ENCODE measurements around the gene POLR1H. TPM values are rescaled to one million over a fixed set of nuclear protein-coding genes. Genes with fewer than 3 reads are reported as not detected.

The POLR1H gene
- total RNA-seq, 1 experiment from 2014 or later = 33.3 TPM

GRCh38 chr6:30037182-30037788 lies 23.8 kb upstream of the POLR1H start:
- H3K4me2 ChIP-seq = no peak overlapping the region
- BruUV-seq (replicated peaks) = no TSS peak
- H3K4me3 ChIP-seq = no peak overlapping the region
- H3K9me3 ChIP-seq (ENCODE audit: insufficient read depth, low read depth) = no peaks in the 10 kb centered on the region
- H3K27ac ChIP-seq = no peak overlapping the region
- no peaks in the 10 kb centered on the region for H3F3A ChIP-seq (ENCODE audit: insufficient read depth, low read depth)
- CTCF ChIA-PET = no interaction called here
- H3K36me3 ChIP-seq (ENCODE audit: low read depth) = 0 out of 2 replicates have a peak, but pooled peaks cover 5% of the 10 kb centered on the region
- H4K20me1 ChIP-seq (ENCODE audit: insufficient read depth) = peaks cover 4% of the 10 kb centered on the region; the same call in 1 of the 2 replicates
- no peaks in the 10 kb centered on the region for H3K27me3 ChIP-seq (ENCODE audit: insufficient read depth, low read depth)
- H3K9me2 ChIP-seq (ENCODE audit: insufficient read depth) = no peaks in the 10 kb centered on the region
- H3K4me1 ChIP-seq (replicated peaks; ENCODE audit: insufficient read depth) = no peaks in the 10 kb centered on the region
- no peak for DNase-seq
- H3K79me2 ChIP-seq (ENCODE audit: low read depth) = no peaks in the 10 kb centered on the region
- TF ChIP-seq, protein P1, sequence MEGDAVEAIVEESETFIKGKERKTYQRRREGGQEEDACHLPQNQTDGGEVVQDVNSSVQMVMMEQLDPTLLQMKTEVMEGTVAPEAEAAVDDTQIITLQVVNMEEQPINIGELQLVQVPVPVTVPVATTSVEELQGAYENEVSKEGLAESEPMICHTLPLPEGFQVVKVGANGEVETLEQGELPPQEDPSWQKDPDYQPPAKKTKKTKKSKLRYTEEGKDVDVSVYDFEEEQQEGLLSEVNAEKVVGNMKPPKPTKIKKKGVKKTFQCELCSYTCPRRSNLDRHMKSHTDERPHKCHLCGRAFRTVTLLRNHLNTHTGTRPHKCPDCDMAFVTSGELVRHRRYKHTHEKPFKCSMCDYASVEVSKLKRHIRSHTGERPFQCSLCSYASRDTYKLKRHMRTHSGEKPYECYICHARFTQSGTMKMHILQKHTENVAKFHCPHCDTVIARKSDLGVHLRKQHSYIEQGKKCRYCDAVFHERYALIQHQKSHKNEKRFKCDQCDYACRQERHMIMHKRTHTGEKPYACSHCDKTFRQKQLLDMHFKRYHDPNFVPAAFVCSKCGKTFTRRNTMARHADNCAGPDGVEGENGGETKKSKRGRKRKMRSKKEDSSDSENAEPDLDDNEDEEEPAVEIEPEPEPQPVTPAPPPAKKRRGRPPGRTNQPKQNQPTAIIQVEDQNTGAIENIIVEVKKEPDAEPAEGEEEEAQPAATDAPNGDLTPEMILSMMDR (conservative IDR thresholded peaks at IDR 0.05) = peak; percentile 67
- TF ChIP-seq EZH2 (IDR thresholded peaks at IDR 0.05; ENCODE audit: low read depth) = no peak
- H2AFZ ChIP-seq = no peak overlapping the region
- intact Hi-C loops (cut with micrococcal nuclease; ENCODE audit: unreplicated experiment) = no loop called here
- POLR2A ChIA-PET (ENCODE audit: unreplicated experiment) = interaction anchor here (0.7 kb wide), 1 partner anchor 117 kb away, joined by 3 read pairs; no protein-coding TSS in a partner anchor

DNA sequence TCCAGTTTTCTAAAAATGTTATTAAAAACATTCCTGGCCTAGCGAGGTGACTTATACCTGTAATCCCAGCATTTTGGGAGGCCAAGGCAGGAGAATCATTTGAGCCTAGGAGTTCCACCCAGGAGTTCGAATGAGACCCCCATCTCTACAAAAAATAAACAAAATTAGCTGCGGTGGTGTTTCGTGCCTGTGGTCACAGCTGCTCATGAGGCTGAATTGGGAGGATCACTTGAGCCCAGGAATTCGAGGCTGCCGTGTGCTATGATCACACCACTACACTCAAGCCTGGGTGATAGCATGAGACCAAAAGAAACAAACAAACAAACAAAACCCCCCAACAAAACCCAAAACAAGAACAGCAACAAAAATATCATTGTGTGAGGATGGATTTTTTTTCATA lies 19.8 kb upstream of the POLR1H start:
- intact Hi-C loops (cut with micrococcal nuclease; ENCODE audit: unreplicated experiment) = no loop called here
- no TSS peak for BruUV-seq (replicated peaks)
- Histone ChIP-seq H3K4me2 (no peak overlapping the region), H4K20me1 (ENCODE audit: insufficient read depth) (peaks cover 4% of the 10 kb centered on the region; the same call in 1 of the 2 replicates), H3K4me3 (no peak overlapping the region), H3K9me2 (ENCODE audit: insufficient read depth) (no peaks in the 10 kb centered on the region), H3K27ac (no peak overlapping the region), H3K36me3 (ENCODE audit: low read depth) (no peaks in the 10 kb centered on the region), H3K9me3 (ENCODE audit: insufficient read depth, low read depth) (no peaks in the 10 kb centered on the region), H3K79me2 (ENCODE audit: low read depth) (no peaks in the 10 kb centered on the region), H3K4me1 (replicated peaks; ENCODE audit: insufficient read depth) (no peaks in the 10 kb centered on the region), H3K27me3 (ENCODE audit: insufficient read depth, low read depth) (no peaks in the 10 kb centered on the region), H3F3A (ENCODE audit: insufficient read depth, low read depth) (peaks cover 3% of the 10 kb centered on the region; the same call in 1 of the 2 replicates), H2AFZ (no peak overlapping the region)
- DNase-seq = no peak
- TF ChIP-seq EZH2 (IDR thresholded peaks at IDR 0.05; ENCODE audit: low read depth) = no peak
- TF ChIP-seq, protein P1 (conservative IDR thresholded peaks at IDR 0.05) = no peak
- CTCF ChIA-PET = no interaction called here
- POLR2A ChIA-PET (ENCODE audit: unreplicated experiment) = no interaction called here

DNA sequence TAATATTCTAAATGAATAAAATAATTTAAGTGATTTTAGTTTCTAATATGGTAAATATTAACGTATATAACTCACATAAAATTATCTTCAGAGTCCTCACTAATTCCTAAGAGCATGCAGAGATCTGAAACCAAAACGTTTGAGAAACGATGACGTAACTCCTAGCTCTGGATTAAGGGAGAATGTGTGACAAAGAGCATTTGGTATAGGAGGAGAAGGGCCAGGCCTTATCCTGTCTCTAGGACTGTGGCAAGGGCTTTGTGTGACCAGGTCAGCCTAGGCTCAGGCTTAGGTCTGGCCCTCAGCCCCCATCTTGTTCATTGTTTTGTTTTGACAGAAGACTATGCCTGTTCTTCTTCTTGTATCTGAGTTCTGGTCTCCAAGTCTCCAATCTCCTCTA lies 19.2 kb upstream of the POLR1H start:
- intact Hi-C loops (cut with micrococcal nuclease; ENCODE audit: unreplicated experiment) = no loop called here
- peaks cover 3% of the 10 kb centered on the region; the same call in 1 of the 2 replicates for H3F3A ChIP-seq (ENCODE audit: insufficient read depth, low read depth)
- no peak overlapping the region for H3K4me3 ChIP-seq
- H3K27ac ChIP-seq = no peak overlapping the region
- no peaks in the 10 kb centered on the region for H3K4me1 ChIP-seq (replicated peaks; ENCODE audit: insufficient read depth)
- ChIA-PET POLR2A (ENCODE audit: unreplicated experiment) (no interaction called here), CTCF (no interaction called here)
- H3K36me3 ChIP-seq (ENCODE audit: low read depth) = no peaks in the 10 kb centered on the region
- H2AFZ ChIP-seq = no peak overlapping the region
- no peaks in the 10 kb centered on the region for H3K9me3 ChIP-seq (ENCODE audit: insufficient read depth, low read depth)
- TF ChIP-seq, protein P1 (conservative IDR thresholded peaks at IDR 0.05) = no peak
- TF ChIP-seq EZH2 (IDR thresholded peaks at IDR 0.05; ENCODE audit: low read depth) = no peak
- no peaks in the 10 kb centered on the region for H3K9me2 ChIP-seq (ENCODE audit: insufficient read depth)
- no TSS peak for BruUV-seq (replicated peaks)
- H3K27me3 ChIP-seq (ENCODE audit: insufficient read depth, low read depth) = no peaks in the 10 kb centered on the region
- no peak overlapping the region for H3K4me2 ChIP-seq
- no peaks in the 10 kb centered on the region for H3K79me2 ChIP-seq (ENCODE audit: low read depth)
- no peak for DNase-seq
- peaks cover 2% of the 10 kb centered on the region; the same call in 1 of the 2 replicates for H4K20me1 ChIP-seq (ENCODE audit: insufficient read depth)

All from PC-9 (cell line).